Glutamatergic neuron (in vitro differentiated cells): ENCODE measurements around the gene METTL25B. TPM values are rescaled to one million over a fixed set of nuclear protein-coding genes. Genes with fewer than 3 reads are reported as not detected.

Source experiments
- DNase-seq: peaks from one replicate; pipeline ENCODE4 v3.0.0; 2022
- H3K27ac Mint-ChIP-seq: one replicate; pipeline ENCODE4 v1.8.0; 2020; ENCODE audit warnings: mild to moderate bottlenecking, mixed read lengths, inconsistent platforms; ENCODE audit not compliant: unreplicated experiment
- H3K27me3 Mint-ChIP-seq: one replicate; pipeline ENCODE4 v1.8.0; 2020; ENCODE audit warnings: mild to moderate bottlenecking, moderate library complexity, mixed read lengths, inconsistent platforms; ENCODE audit not compliant: unreplicated experiment
- H3K36me3 Mint-ChIP-seq: one replicate; pipeline ENCODE4 v1.8.0; 2020; ENCODE audit warnings: mild to moderate bottlenecking, mixed read lengths, inconsistent platforms; ENCODE audit not compliant: unreplicated experiment
- H3K4me1 Mint-ChIP-seq: one replicate; pipeline ENCODE4 v1.8.0; 2020; ENCODE audit warnings: mild to moderate bottlenecking, low read depth, mixed read lengths, inconsistent platforms; ENCODE audit not compliant: unreplicated experiment
- H3K4me3 Mint-ChIP-seq: one replicate; pipeline ENCODE4 v1.8.0; 2020; ENCODE audit warnings: mild to moderate bottlenecking, mixed read lengths, inconsistent platforms; ENCODE audit not compliant: unreplicated experiment
- H3K9me3 Mint-ChIP-seq: one replicate; pipeline ENCODE4 v1.8.0; 2020; ENCODE audit warnings: mild to moderate bottlenecking, moderate library complexity, mixed read lengths, inconsistent platforms; ENCODE audit not compliant: unreplicated experiment
- total RNA-seq: library from RNA; stranded (reverse); fragmentation: NEBNext Ultra II Directional; extraction: Animal tissue kit (Norgen Biotek cat#: 25700); gene quantifications from one replicate; pipeline ENCODE4 v1.2.1, GENCODE V29; 2021; ENCODE audit not compliant: unreplicated experiment
- TF ChIP-seq, protein P1 (sequence below): fragments of 200-600 bp; sonication (generic); IDR thresholded peaks from one replicate; pipeline ENCODE4 v1.5.0; 2021; ENCODE audit not compliant: partially characterized antibody, unreplicated experiment

Gene METTL25B
- total RNA-seq, 1 donor from 2014 or later: 27.1 TPM

DNA sequence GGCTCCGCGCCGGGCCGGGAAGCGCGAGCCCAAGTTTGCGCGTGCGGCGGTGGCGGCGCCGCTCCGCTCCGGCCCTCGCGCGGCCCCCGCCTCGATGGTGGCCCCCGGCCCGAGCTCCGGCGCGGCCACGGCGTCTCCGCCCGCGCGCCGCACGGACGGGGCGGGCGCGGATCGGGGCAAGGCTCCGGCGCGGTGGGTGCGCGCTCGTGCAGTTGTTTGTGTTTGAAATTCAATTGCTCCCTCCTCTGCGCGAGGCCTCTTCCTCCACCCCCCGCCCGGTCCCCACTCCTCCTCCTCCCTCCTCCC lies 23.1 kb downstream of the METTL25B start, which contains the start of gene HDGF:
Gene HDGF (minus strand): TSS at position 225 of the 306 bp plus-strand sequence. CDS start 246 bp downstream, outside the sequence.
- H3K4me1 Mint-ChIP-seq: peaks cover 33% of the 10 kb centered on the region
- DNase-seq: no peak
- TF ChIP-seq, protein P1, sequence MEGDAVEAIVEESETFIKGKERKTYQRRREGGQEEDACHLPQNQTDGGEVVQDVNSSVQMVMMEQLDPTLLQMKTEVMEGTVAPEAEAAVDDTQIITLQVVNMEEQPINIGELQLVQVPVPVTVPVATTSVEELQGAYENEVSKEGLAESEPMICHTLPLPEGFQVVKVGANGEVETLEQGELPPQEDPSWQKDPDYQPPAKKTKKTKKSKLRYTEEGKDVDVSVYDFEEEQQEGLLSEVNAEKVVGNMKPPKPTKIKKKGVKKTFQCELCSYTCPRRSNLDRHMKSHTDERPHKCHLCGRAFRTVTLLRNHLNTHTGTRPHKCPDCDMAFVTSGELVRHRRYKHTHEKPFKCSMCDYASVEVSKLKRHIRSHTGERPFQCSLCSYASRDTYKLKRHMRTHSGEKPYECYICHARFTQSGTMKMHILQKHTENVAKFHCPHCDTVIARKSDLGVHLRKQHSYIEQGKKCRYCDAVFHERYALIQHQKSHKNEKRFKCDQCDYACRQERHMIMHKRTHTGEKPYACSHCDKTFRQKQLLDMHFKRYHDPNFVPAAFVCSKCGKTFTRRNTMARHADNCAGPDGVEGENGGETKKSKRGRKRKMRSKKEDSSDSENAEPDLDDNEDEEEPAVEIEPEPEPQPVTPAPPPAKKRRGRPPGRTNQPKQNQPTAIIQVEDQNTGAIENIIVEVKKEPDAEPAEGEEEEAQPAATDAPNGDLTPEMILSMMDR: no peak

DNA sequence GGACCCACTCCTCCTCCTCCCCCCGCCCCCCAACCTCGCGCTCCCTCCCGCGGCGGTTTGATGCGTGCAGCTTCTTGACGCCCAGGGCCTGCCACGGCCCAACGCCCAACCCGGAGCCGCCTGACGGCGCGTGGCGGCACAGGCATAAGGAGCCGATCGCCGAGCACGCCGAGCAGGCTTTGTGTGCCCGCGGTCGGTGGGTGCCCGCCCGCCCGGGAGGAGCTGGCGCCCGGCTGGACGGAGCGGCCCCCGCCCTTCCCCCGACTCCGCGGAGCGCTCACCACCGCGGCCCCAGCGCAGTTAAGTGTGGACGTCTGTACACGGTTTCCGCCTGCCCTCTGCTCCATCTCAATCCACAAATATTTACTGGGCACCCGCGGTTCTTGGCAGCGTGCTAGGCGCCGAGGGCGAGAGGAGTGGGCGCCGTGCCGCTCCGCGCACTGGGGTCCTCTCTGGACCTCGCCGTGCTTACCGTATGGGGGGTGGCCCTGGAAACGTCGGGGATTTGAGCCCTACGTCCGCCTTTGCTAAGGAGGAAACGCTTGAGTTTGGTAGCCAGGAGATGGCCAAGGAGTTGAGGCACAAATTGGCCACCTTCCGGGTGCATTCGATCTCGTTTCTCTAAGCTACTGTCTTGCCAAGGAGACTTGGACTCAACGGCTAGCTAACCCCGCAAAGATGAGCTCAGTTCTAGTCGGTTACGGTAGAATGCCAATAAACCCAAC lies 23.6 kb downstream of the METTL25B start:
- Mint-ChIP-seq H3K4me3 (peak overlapping the region; percentile 90), H3K4me1 (peaks cover 32% of the 10 kb centered on the region), H3K27ac (peak overlapping the region; percentile 97), H3K27me3 (peaks cover 10% of the 10 kb centered on the region), H3K36me3 (no peaks in the 10 kb centered on the region), H3K9me3 (peaks cover 6% of the 10 kb centered on the region)
- TF ChIP-seq, protein P1: no peak
- peak; percentile 98 for DNase-seq

More for the DNA sequence above, 23.1 kb downstream of the METTL25B start, which contains the start of gene HDGF:
- Mint-ChIP-seq H3K4me3 (peak within 1 kb of the TSS; percentile 94), H3K36me3 (no peaks in the 10 kb centered on the region), H3K27ac (peak within 1 kb of the TSS; percentile 97), H3K9me3 (peaks cover 9% of the 10 kb centered on the region), H3K27me3 (peaks cover 10% of the 10 kb centered on the region)

- H3K27ac Mint-ChIP-seq: peak overlapping the region; percentile 90
- DNase-seq: no peak
Observed at GRCh38 chr1:156752843-156753482, 24.7 kb downstream of the METTL25B start.

GRCh38 chr1:156754219-156754618 lies 25.9 kb downstream of the METTL25B start:
- Mint-ChIP-seq H3K4me3 (peak overlapping the region; percentile 63), H3K36me3 (no peaks in the 10 kb centered on the region), H3K27me3 (peaks cover 7% of the 10 kb centered on the region), H3K27ac (peak overlapping the region; percentile 53), H3K4me1 (peaks cover 19% of the 10 kb centered on the region), H3K9me3 (peaks cover 7% of the 10 kb centered on the region)
- no peak for DNase-seq
- TF ChIP-seq, protein P1: no peak

More at GRCh38 chr1:156752843-156753482, 24.7 kb downstream of the METTL25B start:
- Mint-ChIP-seq H3K27me3 (peaks cover 10% of the 10 kb centered on the region), H3K4me3 (peak overlapping the region; percentile 90), H3K4me1 (peaks cover 27% of the 10 kb centered on the region), H3K9me3 (peaks cover 6% of the 10 kb centered on the region), H3K36me3 (no peaks in the 10 kb centered on the region)
- TF ChIP-seq, protein P1: no peak

- H3K27ac Mint-ChIP-seq: no peak overlapping the region
- H3K4me1 Mint-ChIP-seq: peaks cover 20% of the 10 kb centered on the region
- no peaks in the 10 kb centered on the region for H3K36me3 Mint-ChIP-seq
- H3K4me3 Mint-ChIP-seq: no peak overlapping the region
- H3K27me3 Mint-ChIP-seq: peaks cover 5% of the 10 kb centered on the region
- no peak for DNase-seq
- H3K9me3 Mint-ChIP-seq: peaks cover 6% of the 10 kb centered on the region
- TF ChIP-seq, protein P1: no peak
Observed at GRCh38 chr1:156755527-156755950, 27.3 kb downstream of the METTL25B start.
